ENCODE measurements around the gene ZFAND3. TPM values are rescaled to one million over a fixed set of nuclear protein-coding genes. Genes with fewer than 3 reads are reported as not detected.

ZFAND3 gene
- total RNA-seq, 1 experiment from 2014 or later = 47.2 TPM

DNA sequence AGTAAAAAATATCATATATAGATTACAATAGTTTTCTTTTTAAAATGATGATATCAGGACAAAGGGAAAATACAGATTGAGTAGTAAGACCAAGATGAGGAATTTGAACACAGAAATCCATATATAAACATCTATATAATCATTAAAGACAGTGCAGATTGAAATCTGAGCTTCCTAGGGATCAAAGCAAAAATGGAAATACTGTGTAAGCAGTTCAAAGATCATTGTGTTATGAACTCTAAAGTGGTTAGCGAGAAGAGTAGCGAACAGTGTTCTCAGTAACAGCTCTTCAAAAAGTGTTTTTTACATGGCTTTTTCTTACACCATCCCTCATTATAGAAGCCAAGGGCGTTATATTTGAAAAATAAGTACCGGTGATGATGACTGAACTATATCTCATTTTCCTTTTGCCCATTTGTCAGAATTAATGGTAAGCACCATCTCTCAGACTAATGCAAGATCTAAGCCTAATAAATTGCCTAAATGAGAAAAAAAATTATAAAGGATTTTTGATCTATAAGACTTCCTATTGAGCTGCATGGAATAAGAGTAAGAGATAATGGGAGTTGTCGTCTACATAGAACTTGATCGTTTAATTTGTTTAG, 226.3 kb downstream of the ZFAND3 start:
- intact Hi-C loops (cut with micrococcal nuclease) = no loop called here
- RAD21 ChIA-PET (ENCODE audit: low non-redundant PET in 1 of 2, low total read pairs in 2 of 2, uncharacterized antibody in 2 of 2, unreplicated experiment in 2 of 2) = no interaction called here
- no TSS peak for BruUV-seq (replicated peaks)

DNA sequence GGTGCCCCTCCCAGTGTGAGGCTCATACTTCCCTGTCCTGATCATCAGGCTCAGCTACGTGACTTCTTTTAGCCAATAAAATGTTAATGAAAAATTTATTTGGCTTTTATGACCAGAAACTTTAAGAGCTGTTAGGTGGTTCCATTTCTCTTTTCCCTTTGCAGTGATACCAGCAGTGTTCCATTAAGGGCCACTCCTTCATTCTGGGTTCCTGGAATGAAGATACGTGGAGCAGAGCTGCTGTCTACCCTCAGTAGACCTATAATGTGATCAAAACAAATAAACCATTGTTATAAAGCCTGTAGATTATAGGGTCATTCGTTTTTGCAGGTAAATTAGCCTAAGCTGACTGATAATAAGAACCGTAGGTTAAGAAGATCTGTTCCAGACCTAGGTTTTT, 228.0 kb downstream of the ZFAND3 start:
- intact Hi-C loops (cut with micrococcal nuclease) = no loop called here
- Histone ChIP-seq H3K9me2 (ENCODE audit: insufficient read depth) (no peaks in the 10 kb centered on the region), H2AFZ (ENCODE audit: low read depth, low read length, poor library complexity, severe bottlenecking) (no peak overlapping the region), H3K27ac (ENCODE audit: low read depth, low read length) (no peak overlapping the region), H3K4me1 (ENCODE audit: control insufficient read depth in 1 of 2, insufficient read depth in 2 of 2, low read length in 2 of 2) (peaks cover 2 to 35% of the 10 kb centered on the region in 2 experiments; a peak in 3 of 4 replicates), H3K27me3 (ENCODE audit: insufficient read depth, low read length) (no peaks in the 10 kb centered on the region), H3K4me2 (ENCODE audit: low read length) (no peak overlapping the region), H3K9ac (ENCODE audit: low read length) (no peak overlapping the region), H3K36me3 (ENCODE audit: control insufficient read depth in 1 of 2, insufficient read depth in 2 of 2, low read length in 2 of 2) (no peaks in the 10 kb centered on the region), H4K20me1 (ENCODE audit: insufficient read depth) (no peaks in the 10 kb centered on the region; the same call in 1 of the 2 replicates), H3K79me2 (ENCODE audit: insufficient read depth, low read length) (peaks cover 25% of the 10 kb centered on the region), H3K9me3 (ENCODE audit: control insufficient read depth in 1 of 2, insufficient read depth in 1 of 2, low read depth in 1 of 2, low read length in 2 of 2) (no peaks in the 10 kb centered on the region), H3K4me3 (replicated peaks in 1 of 2; ENCODE audit: low read depth in 1 of 2, low read length in 2 of 2) (no peak overlapping the region)
- POLR2A ChIA-PET = no interaction called here
- CTCF ChIA-PET = no interaction called here
- BruUV-seq (replicated peaks) = no TSS peak
- ATAC-seq (no peak), DNase-seq (ENCODE audit: low read depth, low spot score) (no peak)
- RAD21 ChIA-PET (ENCODE audit: low non-redundant PET in 1 of 2, low total read pairs in 2 of 2, uncharacterized antibody in 2 of 2, unreplicated experiment in 2 of 2) = no interaction called here
- TF ChIP-seq YY1 (IDR thresholded peaks at IDR 0.05; ENCODE audit: extremely low read depth, insufficient replicate concordance, low read depth, low read length) = no peak
- no peak for TF ChIP-seq JUND (IDR thresholded peaks at IDR 0.05)

More for the DNA sequence above, 226.3 kb downstream of the ZFAND3 start:
- Histone ChIP-seq H3K4me3 (replicated peaks in 1 of 2; ENCODE audit: low read depth in 1 of 2, low read length in 2 of 2) (no peak overlapping the region), H3K4me1 (ENCODE audit: control insufficient read depth in 1 of 2, insufficient read depth in 2 of 2, low read length in 2 of 2) (peaks cover 0 to 20% of the 10 kb centered on the region in 2 experiments; a peak in 2 of 4 replicates), H4K20me1 (ENCODE audit: insufficient read depth) (no peaks in the 10 kb centered on the region), H3K4me2 (ENCODE audit: low read length) (no peak overlapping the region), H3K36me3 (ENCODE audit: control insufficient read depth in 1 of 2, insufficient read depth in 2 of 2, low read length in 2 of 2) (no peaks in the 10 kb centered on the region), H3K79me2 (ENCODE audit: insufficient read depth, low read length) (peaks cover 25% of the 10 kb centered on the region), H3K27ac (ENCODE audit: low read depth, low read length) (no peak overlapping the region), H3K9ac (ENCODE audit: low read length) (no peak overlapping the region), H3K9me3 (ENCODE audit: control insufficient read depth in 1 of 2, insufficient read depth in 1 of 2, low read depth in 1 of 2, low read length in 2 of 2) (no peaks in the 10 kb centered on the region), H2AFZ (ENCODE audit: low read depth, low read length, poor library complexity, severe bottlenecking) (no peak overlapping the region), H3K9me2 (ENCODE audit: insufficient read depth) (no peaks in the 10 kb centered on the region), H3K27me3 (ENCODE audit: insufficient read depth, low read length) (no peaks in the 10 kb centered on the region)
- TF ChIP-seq, protein P1, sequence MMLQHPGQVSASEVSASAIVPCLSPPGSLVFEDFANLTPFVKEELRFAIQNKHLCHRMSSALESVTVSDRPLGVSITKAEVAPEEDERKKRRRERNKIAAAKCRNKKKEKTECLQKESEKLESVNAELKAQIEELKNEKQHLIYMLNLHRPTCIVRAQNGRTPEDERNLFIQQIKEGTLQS (IDR thresholded peaks at IDR 0.05) = no peak
- TF ChIP-seq TCF7L2 (IDR thresholded peaks at IDR 0.05; ENCODE audit: borderline replicate concordance, extremely low read depth, insufficient read depth, insufficient read length) = no peak
- ChIA-PET POLR2A (no interaction called here), CTCF (interaction anchor here (1.9 kb wide), 1 partner anchor 12 kb away, joined by 4 read pairs; no protein-coding TSS in a partner anchor)
- no peak for ATAC-seq
- DNase-seq (ENCODE audit: low read depth, low spot score) = no peak
